GM21825 (cell line): Measurements from ENCODE around the gene PDAP1.
"Not testable (repeated sequence)": the region's sequence is repeated elsewhere in the genome, so short reads cannot be mapped to it uniquely, and the experiment has no call there.

Experiments
- ATAC-seq: cut with Tn5 transposase; IDR thresholded peaks from one replicate; pipeline ENCODE4 v1.9.1; 2021; ENCODE audit warnings: mild to moderate bottlenecking, moderate library complexity; ENCODE audit not compliant: unreplicated experiment

PDAP1 gene, protein sequence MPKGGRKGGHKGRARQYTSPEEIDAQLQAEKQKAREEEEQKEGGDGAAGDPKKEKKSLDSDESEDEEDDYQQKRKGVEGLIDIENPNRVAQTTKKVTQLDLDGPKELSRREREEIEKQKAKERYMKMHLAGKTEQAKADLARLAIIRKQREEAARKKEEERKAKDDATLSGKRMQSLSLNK

DNA sequence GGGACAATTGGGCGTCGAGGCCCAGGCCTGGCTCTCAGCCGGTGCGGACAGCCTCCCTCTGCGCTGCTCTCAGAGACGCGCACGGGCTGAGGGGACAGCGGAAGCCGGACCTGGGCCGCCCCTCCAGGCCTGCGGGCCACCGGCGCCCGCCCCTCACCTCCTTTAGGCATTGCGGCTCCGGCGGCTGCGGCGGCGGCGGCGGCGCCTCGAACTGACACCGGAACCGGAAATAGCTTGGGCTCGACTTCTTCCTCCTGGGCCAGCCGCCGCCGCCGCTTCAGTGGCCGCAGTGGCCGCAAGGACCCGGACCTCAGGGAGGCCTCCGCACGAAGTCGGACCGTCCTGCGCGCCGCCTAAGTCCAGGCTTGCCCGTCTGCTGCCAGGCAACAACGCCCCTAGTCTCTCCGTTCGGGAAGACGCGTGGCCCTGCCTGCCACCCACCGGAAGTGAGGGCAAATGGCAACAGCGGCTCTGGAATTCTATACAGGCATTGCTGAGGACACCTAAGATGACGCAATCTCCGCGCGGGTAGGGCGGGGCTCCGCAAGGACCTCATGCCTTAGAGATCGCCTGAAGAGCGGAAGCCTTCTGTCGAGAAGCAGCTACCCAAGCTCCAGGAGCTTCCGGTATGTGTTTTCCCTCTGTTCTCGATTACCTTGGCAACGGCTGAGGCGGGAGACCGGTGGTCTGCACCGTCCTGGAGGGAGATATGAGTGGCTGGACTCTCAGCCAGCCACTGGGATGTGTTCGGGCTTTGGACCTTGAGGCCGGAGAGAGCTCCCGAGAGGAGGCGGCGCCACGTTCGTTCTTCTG is at the start of gene PDAP1, which contains the start of gene BUD31:
Gene PDAP1 (minus strand): TSS at position 219 of the 813 bp plus-strand sequence. CDS start 49 bp downstream, at position 170.
Gene BUD31 (plus strand): TSS at position 591 of the 813 bp plus-strand sequence. CDS start 2,124 bp downstream, outside the sequence.
- ATAC-seq = peak; percentile 71

DNA sequence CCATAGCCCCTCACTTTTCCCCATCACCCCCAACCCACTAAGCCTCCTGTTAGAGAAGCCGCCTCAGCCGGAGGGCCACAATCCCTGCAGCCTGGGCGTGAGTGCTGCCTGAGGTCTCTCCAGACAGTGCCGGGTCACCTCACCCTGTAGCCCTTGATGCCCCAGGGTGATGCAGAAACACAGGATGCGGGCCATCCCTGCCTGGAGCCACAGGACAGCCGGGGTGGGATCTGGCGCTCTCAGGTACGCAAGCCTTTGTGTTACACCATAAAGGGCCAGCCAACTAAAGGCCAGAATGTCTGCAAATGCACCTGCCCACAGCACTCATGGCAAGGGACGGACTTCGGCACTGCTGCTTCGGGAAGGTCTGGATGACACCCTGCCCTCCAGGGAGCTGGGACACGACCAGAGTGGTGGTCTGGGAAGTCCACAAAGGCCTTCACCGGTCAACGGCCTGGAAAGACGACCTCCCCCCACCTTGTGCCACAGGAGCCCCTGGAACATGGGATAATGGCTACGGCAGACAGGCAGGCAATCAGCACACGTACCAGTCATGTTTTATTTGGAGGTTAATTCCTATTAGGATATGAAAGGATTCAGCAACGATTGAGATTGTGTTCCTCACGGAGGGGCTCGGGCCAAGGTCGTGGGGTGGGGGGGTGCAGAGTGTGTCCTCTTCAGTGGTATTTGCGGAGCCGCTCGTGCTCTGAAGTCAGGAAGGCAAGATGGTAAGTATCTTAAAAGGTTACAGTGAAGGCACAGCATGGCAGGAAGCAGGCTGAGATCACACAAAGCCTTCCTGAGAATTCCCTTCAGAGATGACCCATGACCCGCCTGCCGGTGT is 49.5 kb upstream of the PDAP1 start:
- ATAC-seq = no peak

DNA sequence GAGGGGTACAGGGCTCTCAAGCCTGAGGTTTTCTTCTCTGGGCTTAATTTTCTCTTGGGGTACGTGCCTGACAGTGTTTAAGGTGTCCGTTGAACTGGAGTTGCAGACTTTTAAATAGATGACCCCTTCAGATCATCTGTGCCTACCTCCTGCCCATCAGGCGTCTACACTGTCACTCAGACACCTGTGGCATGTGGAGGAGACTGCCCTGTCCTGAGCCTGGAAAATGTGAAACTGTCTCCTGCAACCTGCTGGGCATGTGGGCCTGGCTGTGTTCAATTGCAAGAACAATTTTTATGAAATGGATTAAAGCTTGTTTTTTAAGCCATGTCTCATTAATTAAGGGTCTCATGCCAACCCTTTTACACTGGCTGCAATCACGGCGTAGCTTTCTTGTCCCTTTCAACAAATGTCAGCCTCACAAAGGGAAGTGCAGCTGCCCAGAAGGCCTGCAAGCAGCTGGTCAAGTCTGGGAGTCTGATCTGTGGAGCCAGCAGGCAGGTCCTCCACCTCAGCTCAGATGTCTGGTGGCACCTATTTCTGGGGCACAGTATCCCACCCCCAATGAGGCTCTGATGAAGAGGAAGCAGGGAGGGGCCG is 48.8 kb upstream of the PDAP1 start:
- no peak for ATAC-seq

DNA sequence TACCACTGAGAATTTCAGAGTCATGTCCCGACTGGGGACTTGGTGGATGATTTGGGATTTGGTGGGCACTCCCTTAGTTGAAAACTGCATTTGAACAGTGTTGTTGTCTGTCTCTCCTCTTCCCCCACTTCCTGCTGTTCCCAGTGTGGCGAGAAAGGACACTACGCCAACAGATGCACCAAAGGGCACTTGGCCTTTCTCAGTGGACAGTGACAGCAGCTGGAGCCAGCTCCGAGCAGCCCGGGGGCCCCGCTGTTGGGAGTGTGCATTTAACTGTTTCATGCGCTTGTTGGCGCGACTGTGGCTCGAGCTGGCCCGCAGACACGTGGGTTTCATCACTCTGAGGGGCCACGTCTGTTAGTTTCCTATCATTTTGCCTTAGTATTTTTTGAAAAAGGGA is 47.9 kb upstream of the PDAP1 start:
- ATAC-seq = no peak

DNA sequence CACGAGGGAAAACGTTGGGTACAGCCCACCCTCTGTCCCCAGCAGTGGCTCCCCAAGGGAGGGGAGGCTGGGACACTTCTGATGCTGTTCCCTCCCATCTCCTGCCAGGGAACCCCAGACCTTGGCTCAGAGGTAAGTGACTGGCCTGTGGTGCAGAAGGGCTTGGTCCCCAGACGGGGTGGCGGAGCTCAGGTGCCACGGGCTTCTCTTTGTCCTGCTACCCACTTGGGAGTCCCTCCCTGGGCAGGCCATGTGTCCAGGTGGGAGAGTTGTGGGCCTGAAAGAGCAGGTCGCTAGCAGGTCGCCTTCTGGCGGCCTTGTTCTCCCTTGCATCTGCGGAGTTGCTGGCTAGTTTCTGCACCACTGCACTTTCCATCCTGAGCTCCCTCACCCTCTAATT is 47.5 kb upstream of the PDAP1 start:
- ATAC-seq = no peak

DNA sequence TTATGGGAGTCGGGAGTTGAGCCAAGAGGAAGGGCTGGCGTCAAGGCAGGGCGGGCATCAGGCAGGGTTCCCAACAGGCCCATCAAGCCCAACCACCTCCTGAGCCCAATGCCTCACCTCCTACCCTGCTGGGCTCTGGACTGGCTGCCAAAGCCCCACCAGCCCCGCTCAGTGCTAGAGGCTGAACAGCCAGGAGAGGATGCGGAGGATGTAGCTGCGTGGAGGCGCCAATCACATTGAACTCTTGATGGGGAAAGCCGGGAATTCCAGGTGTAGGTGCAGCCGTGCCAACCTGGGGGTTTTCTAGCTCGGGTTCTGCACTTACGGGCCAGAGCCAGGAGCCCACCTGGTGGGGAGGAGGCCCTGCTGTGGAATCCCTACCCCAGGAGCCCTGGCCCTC is 44.7 kb upstream of the PDAP1 start:
- ATAC-seq = no peak

DNA sequence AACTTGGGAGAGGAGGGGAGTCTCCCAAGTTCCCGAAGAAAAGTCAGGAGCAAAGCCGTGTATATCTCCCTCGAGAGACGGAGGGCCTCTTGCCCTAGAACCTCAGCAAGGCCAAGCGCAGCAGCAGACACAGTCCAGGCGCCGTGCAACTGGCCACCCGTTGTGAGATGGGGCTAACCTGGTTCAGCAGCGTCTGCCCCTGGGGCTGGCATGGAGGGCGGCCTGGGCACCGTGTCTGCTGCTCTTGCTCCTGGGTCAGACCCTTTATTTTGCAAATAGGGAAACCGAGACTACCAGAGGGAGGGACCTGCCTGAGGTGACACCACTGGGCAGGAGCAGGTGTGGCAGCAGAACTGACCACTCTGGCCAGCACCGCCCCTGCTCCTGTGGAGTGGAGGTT is 44.1 kb upstream of the PDAP1 start:
- no peak for ATAC-seq

DNA sequence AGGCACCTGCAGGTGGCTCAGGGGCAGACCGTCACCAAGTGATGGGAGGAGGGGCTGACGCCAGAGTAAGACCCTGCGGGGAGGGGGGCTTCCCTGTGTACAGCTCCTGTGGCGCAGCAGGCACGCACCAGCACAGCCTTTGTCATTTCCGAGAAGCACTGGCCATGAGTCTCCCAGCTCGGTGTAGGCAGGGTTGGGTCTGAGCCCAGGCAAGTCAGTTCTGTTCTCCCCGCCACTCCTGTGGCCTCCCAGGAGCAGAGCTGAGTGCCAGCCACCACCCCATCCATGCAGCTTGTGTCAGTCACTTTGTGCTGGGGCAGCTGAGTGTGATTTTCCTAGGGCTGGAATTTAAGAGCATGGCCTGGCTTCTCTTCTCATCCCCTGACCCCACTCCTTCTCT is 43.5 kb upstream of the PDAP1 start:
- ATAC-seq = no peak

DNA sequence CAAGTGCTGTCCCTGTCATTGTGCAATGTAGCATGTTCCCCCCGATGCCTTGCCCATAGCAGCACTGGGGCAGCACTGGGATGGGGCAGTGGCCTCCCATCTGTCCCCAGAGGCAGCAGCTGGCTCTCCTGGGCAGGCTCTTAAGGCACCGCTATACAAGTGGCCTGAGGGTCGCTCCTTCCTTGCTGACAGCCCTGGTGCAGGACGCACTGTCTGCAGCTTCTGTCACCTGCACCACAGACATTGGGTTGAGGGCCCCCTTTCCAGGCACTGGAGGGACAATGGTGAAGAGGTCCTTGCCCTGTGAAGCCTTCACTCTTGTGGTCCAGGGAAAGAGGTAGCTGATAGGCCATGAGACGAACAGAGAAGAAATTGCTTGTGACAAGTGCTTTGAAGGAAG is 40.9 kb upstream of the PDAP1 start:
- ATAC-seq = no peak

DNA sequence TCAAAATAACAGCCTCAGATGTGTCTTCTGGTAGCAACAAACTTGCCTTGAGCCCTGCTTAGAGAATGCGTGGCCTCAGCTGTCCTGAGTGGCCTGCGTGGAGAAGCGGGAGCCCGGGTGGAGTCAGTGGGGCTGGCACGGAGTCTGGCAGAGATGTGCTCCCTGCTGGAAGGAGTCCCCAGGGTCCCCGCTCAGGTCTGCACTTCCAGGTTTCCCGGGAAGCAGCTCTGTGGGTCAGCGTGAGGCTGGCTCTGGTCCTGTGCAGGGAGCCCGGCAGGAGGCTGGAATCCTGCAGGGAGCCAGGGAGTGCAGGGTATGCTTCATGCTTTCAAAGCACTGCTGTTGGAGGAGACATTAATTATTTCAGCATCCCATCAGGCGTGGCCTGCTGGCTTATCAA is 40.5 kb upstream of the PDAP1 start:
- ATAC-seq = no peak

DNA sequence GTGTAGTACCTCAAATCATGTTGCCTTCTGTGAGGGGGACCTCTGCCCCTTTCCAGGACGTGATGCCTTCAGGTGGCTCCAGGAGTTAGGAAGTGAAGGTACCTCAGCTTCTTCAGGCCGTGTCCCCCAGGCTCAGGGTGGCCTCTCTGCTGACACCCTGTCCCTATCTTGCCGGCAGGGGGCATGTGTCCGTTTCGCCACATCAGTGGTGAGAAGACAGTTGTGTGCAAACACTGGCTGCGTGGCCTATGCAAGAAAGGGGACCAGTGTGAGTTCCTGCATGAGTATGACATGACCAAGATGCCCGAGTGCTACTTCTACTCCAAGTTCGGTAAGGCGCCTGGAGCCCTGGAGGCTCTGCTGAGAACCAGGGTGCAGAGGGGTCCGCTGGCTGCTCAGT is 39.5 kb upstream of the PDAP1 start:
- ATAC-seq = no peak

DNA sequence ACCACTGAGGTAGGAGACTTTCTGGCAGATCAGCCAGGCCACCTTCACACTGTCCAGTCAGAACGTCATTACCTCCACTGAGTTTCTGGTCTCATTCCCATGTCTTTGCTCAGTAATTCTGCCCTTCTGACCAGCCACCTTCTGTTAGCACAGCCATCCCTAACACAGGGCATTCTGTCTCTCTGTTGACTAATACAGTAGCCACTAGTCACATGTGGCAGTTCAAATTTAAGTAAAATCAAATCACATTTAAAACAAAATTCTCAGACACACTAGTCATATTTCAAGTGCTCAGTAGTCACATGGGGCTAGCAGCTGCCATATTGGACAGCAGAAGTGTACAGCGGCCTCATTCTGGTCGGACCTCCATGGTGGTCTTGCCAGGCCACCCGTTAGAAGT is 37.7 kb upstream of the PDAP1 start:
- no peak for ATAC-seq

DNA sequence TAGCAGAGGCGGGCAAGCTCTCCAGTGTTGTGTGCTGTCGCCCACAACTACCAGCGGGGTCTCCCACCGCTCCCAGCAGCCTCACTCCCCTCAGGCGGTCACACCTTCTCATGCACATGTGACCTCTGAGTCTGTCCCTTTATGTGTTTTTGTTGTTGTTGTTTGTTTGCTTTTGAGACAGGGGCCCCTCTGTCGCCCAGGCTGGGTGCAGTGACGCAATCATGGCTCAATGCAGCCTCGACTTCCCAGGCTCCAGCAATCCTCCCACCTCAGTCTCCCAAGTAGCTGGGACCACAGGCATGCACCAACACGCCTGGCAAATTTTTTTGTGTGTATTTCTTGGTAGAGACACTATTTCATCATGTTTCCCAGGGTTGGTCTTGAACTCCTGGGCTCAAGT is 31.8 kb upstream of the PDAP1 start:
- ATAC-seq = no peak

DNA sequence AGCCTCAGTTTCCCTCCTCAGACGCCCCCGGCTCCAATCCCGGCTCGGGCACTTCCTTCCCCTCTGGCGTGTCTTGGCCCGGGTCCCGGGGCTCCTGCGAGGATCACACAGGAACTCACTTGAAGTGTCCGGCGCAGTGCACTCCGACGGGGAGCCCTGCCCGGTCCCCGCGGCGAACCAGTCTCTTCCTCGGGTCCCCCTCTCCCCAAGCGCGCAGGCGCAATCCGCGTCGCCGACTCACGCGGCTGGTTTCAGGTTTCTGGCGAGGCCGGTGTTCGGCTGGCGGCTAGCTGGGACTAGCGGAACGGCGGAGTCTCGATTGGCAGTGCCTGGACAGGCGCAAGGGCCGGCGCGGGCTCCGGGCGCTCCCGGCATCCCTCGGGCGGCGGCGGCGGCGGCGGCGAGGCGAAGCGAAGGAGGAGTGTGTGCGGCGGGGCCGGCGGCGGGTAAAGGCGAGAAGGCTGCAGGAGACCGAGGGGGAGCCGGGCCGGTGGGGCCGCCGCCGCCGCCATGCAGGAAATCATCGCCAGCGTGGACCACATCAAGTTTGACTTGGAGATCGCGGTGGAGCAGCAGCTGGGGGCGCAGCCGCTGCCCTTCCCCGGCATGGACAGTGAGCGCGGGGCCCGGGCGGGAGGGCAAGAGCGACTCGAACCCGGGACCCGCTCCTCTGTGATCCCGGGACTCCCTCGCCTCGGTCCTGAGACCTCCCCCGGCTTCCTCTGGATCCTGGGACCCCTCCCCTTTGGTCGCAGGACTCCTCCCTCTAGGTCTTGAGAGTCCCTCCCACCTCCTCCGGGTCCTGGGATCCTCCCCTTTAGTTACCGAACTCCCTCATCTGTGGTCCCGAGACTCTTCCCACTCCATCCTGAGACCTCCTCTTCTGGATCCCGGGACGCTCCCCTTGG is 30.4 kb upstream of the PDAP1 start, which contains the start of the genes CPSF4 and PTCD1:
Gene CPSF4 (plus strand): TSS at position 371 of the 908 bp plus-strand sequence. CDS start 140 bp downstream, at position 511.
Gene PTCD1 (minus strand): TSS at position 226 of the 908 bp plus-strand sequence. CDS start 3,556 bp downstream, outside the sequence.
- peak; percentile 91 for ATAC-seq

DNA sequence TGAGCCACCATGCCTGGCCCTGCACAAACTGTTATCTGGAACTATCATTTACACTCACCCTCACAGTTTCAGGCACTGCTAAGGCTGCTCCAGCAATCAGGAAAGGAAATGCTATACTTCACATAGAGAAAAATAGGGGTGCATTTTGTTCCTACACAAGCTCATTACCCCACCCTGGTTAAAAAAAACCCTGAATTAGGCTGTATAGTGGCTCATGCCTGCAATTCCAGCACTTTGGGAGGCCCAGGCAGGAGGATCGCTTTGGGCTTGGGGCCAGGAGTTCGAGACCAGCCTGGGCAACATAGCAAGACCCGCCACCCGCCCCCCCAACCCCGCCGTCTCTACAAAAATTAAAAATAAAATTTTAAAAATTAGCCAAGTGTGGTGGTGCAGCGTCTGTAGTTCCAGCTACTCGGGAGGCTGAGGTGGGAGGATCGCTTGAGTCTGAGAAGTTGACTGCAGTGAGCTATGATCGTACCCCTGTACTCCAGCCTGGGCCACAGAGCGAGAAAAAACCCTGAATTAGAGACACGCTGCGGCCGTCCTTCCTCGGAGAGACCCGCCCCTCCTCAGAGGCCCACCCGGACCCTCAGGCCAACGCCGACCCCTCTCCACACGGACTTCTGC is 29.7 kb upstream of the PDAP1 start:
- peak; percentile 2 for ATAC-seq

DNA sequence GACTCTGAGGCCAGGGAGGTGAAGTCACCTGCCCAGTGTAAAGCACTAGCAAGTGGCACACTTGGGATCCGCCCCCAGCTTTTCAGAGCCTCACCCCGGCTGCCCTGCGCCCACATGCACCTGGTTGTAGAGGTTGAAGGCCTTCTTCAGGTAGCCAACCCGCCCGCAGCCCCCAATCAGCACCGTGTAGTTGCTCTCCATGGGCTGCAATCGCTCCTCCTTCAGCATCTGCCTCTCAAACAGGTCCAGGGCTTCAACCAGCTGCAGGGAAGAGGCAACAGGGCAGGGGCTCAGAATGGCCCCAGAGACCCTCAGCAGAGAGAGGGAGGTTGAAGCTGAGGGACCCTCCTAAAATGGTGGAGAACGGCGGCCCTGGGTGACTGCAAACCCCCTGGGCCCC is 24.8 kb upstream of the PDAP1 start:
- no peak for ATAC-seq

DNA sequence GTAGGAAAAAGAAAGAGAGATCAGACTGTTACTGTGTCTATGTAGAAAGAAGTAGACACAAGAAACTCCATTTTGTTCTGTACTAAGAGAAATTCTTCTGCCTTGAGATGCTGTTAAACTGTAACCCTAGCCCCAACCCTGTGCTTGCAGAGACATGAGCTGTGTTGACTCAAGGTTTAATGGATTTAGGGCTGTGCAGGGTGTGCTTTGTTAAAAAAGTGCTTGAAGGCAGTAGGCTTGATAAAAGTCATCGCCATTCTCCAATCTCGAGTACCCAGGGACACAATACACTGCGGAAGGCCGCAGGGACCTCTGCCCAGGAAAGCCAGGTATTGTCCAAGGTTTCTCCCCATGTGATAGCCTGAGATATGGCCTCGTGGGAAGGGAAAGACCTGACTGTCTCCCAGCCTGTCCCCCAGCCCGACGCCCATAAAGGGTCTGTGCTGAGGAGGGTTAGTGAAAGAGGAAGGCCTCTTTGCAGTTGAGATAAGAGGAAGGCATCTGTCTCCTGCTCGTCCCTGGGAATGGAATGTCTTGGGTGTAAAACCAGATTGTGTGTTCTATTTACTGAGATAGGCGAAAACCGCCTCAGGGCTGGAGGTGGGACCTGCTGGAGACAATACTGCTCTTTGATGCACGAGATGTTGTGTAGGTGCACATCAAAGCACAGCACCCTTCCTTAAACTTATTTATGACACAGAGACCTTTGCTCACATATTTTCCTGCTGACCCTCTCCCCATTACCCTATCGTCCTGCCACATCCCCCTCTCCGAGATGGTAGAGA is 23.6 kb upstream of the PDAP1 start:
- not testable (repeated sequence) for ATAC-seq

DNA sequence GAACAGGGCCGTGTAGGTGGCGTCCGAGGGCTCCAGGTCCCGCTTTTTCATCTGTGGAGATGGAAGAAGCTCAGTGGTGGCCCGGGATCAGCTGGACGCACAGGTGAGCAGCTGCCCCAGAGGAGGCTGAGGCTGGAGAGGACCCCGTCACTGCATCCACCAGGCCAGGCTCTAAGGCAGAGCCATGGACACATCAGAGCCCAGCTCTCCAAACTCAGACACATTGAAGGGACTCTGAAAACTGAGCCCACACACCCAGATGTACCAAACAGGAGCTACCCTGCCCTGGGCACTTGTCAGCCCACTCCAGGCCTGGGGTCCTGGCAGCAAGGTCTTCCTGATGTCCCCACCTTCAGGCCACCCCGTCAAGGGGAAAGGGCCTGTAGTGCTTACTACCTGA is 21.4 kb upstream of the PDAP1 start:
- ATAC-seq = no peak
